Measurements from ENCODE around the gene STXBP3.
"Not testable (repeated sequence)": the region's sequence is repeated elsewhere in the genome, so short reads cannot be mapped to it uniquely, and the experiment has no call there.

STXBP3 gene

DNA sequence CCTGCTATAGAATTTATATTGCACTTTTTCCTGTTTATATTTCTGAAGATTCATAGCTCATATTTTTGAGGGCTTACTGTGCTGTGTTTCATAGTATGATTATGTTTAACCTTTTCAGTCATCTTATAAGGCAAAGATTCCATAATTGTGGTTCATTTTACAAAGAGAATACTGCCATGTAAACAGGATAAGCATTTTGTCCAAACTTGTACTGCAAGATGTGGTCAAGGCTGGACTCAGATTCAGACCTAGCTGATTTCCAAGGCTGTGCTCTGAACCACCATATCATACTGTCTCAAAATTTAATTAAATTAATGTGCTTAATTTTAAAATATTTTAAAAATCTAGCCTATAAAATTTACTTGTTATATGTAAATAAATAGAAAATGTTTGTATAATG lies 31.4 kb downstream of the STXBP3 start:
- no peak overlapping the region for H3K4me3 ChIP-seq (ENCODE audit: control insufficient read depth, low read depth, low read length)
- no peak for DNase-seq (ENCODE audit: low read depth)
- TF ChIP-seq, protein P1, sequence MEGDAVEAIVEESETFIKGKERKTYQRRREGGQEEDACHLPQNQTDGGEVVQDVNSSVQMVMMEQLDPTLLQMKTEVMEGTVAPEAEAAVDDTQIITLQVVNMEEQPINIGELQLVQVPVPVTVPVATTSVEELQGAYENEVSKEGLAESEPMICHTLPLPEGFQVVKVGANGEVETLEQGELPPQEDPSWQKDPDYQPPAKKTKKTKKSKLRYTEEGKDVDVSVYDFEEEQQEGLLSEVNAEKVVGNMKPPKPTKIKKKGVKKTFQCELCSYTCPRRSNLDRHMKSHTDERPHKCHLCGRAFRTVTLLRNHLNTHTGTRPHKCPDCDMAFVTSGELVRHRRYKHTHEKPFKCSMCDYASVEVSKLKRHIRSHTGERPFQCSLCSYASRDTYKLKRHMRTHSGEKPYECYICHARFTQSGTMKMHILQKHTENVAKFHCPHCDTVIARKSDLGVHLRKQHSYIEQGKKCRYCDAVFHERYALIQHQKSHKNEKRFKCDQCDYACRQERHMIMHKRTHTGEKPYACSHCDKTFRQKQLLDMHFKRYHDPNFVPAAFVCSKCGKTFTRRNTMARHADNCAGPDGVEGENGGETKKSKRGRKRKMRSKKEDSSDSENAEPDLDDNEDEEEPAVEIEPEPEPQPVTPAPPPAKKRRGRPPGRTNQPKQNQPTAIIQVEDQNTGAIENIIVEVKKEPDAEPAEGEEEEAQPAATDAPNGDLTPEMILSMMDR (IDR thresholded peaks at IDR 0.05; ENCODE audit: control insufficient read depth, insufficient read depth, low read depth, low read length, missing control alignments), result no peak

DNA sequence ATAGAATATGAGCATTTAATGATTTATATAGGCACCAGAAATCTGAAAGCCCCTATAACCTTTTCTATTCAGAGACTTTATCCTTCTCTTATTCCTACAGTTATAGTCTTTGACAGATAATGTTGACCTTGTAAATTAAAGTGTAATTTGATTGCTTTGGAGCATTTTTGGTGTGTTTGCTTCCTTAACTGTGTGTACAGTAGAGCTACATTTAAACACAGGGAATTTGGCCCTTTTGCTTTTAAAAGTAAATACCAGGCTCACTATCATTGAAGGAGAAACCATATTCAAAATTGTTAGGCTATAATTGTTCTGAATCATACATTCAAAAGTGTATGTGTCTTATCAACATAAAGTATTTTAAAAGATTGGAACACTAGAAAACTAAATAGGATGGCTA lies 33.0 kb downstream of the STXBP3 start:
- TF ChIP-seq, protein P1 (IDR thresholded peaks at IDR 0.05; ENCODE audit: control insufficient read depth, insufficient read depth, low read depth, low read length, missing control alignments), result no peak
- DNase-seq (ENCODE audit: low read depth), result no peak
- no peak overlapping the region for H3K4me3 ChIP-seq (ENCODE audit: control insufficient read depth, low read depth, low read length)

- TF ChIP-seq, protein P1 (IDR thresholded peaks at IDR 0.05; ENCODE audit: control insufficient read depth, insufficient read depth, low read depth, low read length, missing control alignments), result no peak
- DNase-seq (ENCODE audit: low read depth), result no peak
- no peak overlapping the region for H3K4me3 ChIP-seq (ENCODE audit: control insufficient read depth, low read depth, low read length)
These were observed 34.6 kb downstream of the STXBP3 start for GRCh38 chr1:108780937-108781574.

- DNase-seq (ENCODE audit: low read depth), result not testable (repeated sequence)
These were observed 35.1 kb downstream of the STXBP3 start for GRCh38 chr1:108781575-108781944.

DNA sequence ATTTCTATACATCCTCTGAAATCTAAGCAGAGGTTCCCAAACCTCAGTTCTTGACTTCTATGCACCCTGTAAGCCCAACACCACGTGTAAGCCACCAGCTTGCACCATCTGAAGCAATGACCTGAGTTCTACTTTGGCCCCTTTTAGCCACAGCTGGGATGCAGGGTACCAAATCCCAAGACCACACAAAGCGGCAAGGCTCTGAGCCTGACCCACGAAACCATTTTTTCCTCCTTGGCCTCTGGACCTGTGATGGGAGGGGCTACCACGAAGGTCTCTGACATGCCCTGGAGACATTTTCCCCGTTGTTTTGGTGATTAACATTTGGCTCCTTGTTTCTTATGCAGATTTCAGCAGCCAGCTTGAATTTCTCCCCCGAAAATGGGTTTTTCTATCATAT lies 38.8 kb downstream of the STXBP3 start:
- DNase-seq (ENCODE audit: low read depth), result no peak
- H3K4me3 ChIP-seq (ENCODE audit: control insufficient read depth, low read depth, low read length), result no peak overlapping the region

More at GRCh38 chr1:108781575-108781944, 35.1 kb downstream of the STXBP3 start:
- not testable (repeated sequence) for H3K4me3 ChIP-seq (ENCODE audit: control insufficient read depth, low read depth, low read length)

GRCh38 chr1:108785880-108786279 lies 39.4 kb downstream of the STXBP3 start:
- DNase-seq (ENCODE audit: low read depth), result no peak
- TF ChIP-seq, protein P1 (IDR thresholded peaks at IDR 0.05; ENCODE audit: control insufficient read depth, insufficient read depth, low read depth, low read length, missing control alignments), result no peak
- H3K4me3 ChIP-seq (ENCODE audit: control insufficient read depth, low read depth, low read length), result no peak overlapping the region

More for the DNA sequence above, 38.8 kb downstream of the STXBP3 start:
- TF ChIP-seq, protein P1 (IDR thresholded peaks at IDR 0.05; ENCODE audit: control insufficient read depth, insufficient read depth, low read depth, low read length, missing control alignments), result no peak

- no peak for DNase-seq (ENCODE audit: low read depth)
- TF ChIP-seq, protein P1 (IDR thresholded peaks at IDR 0.05; ENCODE audit: control insufficient read depth, insufficient read depth, low read depth, low read length, missing control alignments), result no peak
- H3K4me3 ChIP-seq (ENCODE audit: control insufficient read depth, low read depth, low read length), result no peak overlapping the region
These were observed 45.3 kb downstream of the STXBP3 start for GRCh38 chr1:108791790-108792189.
